ENCODE measurements around the gene PROKR1.
A peak's percentile ranks its signal among the peaks of the same experiment; 100 is the strongest.
"Not testable (repeated sequence)": the region's sequence is repeated elsewhere in the genome, so short reads cannot be mapped to it uniquely, and the experiment has no call there.

PROKR1 gene

DNA sequence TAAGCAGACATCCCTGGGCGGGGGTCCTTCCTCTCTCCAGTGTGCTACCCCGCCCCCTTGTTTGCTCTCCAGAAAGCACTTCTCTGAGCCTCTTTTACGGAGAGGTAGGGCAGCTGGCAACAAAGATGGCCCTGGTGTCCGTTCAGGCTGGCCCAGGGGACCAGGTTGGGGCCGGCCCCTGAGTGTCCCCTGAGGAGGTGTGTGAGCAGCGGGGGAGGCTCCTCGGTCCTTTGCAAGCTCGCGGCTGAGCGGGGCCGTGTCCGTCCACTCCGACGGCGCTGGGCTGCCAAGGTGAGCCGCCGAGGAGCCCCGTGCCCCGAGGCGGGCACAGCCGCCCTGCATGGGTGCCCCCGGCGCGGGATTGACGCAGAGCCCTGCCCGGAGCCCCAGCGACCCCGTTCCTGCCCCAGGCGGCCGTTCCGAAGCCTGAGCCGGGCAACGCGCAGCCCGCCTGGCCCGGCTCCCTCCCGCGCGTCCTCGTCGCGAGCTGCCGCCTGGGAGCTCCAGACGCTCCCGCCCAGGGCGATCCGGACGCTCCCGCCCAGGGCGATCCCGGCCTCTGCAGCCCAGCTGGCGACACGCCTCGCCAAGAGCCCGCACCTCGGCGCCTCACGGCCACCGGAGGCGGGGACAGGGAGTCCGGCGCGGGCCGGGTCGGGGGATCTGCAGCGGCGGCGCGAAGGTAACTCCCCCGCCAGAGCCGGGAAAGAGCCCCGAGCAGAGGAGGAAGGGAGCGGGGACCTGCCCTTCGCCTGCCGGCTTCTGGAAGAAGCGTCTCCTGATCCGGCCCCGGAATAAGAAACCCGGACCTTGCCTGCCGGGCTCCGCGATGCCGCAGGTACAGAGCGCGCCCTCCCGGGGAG, at the start of gene PROKR1:
PROKR1 (plus strand) TSS at position 569 of the 863 bp plus-strand sequence. CDS start 2,243 bp downstream, outside the sequence.
- no peak for DNase-seq

- no peak for DNase-seq
These were observed 49.3 kb upstream of the PROKR1 start for GRCh38 chr2:68594041-68594440.

DNA sequence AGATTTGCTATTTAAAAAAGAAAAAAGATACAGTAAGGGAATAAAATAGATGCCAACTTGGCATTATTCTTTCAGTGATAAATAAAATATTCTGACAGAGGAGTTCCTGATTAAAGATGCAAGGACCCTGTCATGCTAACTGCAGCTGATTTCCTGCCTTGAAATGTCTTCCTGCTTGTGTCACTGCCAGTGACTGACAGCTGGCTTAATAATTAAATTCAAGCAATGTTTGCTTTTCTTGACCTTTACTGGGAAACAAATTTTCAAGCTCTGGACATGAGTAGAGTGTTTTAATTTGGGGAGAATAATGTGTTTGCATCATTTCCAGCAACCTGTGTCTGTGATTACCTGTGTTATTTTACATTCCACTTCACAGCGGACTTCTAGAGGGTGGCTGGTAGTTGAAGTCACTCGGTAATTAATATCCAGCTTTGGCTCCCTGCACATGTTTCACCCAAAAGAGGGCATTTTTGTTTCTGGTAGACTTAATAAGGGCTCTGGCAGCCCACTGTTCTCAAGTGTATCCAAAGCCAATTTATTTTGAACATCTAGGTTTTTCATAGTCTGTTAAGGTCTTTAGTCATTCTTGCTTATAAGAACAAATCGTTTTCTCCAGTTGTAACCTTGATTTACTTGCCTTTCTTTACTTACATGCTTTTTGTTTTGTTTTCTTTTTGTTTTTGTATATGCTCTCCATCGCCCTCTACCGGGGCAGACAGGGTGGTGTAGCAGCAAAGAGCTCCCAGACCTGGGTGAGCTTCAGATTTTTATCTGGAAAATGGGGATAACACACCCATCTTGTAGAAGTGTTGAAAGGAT, 48.5 kb upstream of the PROKR1 start:
- DNase-seq: no peak

GRCh38 chr2:68595493-68595785, 47.9 kb upstream of the PROKR1 start:
- DNase-seq: not testable (repeated sequence)

- not testable (repeated sequence) for DNase-seq
These were observed 42.9 kb upstream of the PROKR1 start for GRCh38 chr2:68600495-68600894.

GRCh38 chr2:68603059-68603458, 40.3 kb upstream of the PROKR1 start:
- DNase-seq: no peak

DNA sequence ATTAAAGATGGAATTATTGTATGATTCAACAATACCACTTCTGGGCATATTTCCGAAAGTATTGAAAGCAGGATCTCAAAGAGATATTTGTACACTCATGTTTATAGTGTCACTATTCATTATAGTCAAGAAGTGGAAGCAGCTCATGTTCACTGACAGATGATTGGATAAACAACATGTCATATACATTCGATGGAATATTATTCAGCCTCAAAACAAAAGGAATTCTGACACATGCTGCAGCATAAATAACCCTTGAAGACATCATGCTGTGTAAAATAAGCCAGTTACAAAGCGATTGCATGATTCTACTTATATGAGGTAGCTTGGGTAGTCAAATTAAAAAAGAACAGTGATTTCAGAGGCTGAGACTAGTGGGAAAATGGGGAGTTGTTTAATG, 39.3 kb upstream of the PROKR1 start:
- DNase-seq: no peak

GRCh38 chr2:68605939-68606338, 37.4 kb upstream of the PROKR1 start:
- no peak for DNase-seq

- DNase-seq: no peak
These were observed 36.6 kb upstream of the PROKR1 start for GRCh38 chr2:68606759-68607158.

- no peak for DNase-seq
These were observed 35.5 kb upstream of the PROKR1 start for GRCh38 chr2:68607837-68608236.

- no peak for DNase-seq
These were observed 30.4 kb upstream of the PROKR1 start for GRCh38 chr2:68612765-68613519.

DNA sequence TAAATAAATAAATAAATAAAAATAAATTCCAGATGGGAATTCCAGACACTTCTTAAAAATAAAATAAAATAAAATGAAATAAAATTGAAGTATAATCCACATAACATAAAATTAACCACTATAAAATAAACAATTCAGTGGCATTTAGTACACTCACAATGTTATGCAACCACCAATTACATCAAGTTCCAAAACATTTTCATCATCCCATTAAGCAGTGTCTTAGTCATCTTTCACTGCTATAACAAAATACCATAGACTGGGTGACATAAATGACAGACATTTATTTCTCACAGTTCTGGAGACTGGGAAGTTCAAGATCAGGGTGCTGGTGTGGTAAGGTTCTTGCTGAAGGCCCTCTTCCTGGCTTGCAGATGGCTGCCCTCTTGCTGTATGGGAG, 22.6 kb upstream of the PROKR1 start:
- DNase-seq: no peak

DNA sequence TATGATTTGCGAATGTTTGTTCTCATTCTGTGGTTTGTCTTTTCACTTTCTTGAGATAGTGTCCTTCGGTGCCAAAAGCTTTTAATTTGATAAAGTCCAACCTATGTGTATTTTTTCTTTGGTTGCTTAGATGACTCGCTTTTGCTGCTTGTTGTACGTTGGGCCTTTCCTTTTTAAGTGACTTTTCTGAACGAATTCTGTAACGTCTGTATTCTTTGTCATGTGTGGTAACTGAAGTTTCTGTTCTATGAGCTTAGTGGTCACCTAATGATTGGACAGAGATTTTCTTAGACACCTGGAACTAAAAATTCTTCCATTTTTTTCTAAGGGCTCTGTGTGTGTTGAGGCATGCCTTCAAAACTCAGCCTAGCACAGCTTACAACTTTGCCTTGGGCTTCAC, 19.6 kb upstream of the PROKR1 start:
- no peak for DNase-seq

DNA sequence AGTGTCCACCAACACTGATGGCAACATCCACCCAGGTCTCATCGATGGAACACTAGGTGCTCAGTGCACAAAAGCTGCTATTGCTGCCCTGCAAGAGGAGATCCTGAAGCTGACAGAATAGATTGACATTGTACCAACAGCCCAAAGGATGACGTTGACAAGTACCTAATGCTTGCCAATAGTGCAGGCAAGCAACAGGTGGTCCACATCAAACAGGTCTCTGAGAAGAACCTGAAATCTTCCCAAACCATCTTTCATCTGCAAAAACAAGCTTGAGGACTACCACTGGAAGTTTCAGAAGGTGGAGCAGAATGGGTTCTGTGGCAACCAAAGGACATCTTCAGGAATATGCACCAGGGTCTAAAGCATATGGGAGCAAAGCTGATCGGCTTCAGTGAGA, 15.8 kb upstream of the PROKR1 start:
- DNase-seq: no peak

DNA sequence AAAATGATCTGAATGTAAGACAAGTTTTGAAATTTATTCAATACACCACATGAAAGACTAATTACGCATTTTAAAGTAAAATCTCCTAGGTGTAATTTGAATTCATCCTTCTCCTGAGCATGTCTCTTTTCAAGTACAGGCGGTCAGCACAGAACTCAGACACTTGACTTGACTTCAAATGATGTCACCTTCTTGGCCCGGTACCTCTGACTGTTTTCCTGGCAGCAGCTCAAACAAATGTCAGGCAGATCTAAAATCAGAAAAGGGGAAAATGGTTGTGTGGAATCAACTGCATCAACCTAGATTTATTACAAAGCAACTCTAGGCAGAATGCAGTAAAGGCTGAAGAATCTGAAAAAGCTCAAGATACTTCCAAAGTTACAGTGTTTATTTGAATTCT, 11.4 kb upstream of the PROKR1 start:
- peak; percentile 43 for DNase-seq

DNA sequence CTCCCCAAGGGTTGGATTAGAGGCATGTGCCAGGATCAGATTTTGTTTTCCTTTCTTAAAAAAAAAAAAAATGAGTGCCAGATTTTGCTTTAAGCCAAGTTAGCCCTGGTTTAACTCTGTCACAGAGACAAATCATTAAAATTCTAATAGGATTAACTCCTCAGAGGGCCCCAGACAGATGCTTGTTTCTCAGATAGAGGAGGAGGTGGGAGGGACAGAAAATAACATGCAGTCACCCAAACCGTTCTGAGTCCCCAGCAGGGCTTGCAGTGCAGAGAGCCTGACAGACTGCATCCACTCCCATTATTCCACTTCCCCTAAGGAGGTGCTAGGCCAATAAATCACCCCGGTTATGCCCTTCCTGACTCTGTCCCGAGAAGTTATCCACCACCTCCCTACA, 6.3 kb upstream of the PROKR1 start:
- no peak for DNase-seq

DNA sequence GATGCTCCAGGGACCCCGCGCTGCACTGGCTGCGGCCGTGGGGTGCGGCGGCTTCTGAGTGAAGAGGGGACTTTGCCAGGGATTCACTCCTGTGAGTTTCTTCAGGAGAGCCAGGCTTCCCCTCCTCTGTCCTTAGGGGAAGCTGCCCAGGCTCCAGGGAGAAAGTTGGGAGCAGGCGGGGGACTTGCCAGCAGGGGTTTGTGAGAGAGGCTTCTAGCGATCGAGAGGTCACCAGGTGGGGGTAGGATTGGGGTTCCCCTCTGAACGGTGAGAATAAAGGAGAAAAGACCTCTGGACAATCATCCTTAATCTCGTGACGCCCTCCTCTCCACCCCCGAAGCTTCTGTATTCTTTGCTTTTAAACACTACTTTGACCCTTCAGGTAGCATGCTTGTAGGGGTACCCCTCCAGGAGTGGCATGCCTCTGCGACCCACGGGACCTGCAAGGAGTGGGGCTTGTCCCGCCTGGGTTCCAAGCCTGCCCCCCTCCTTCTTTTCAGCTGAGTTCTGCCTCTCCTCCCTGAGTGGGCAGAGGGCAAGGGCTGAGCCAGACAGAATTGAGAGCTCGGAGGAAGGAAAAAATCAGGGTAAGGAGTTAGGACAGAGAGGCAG, 601 bp downstream of the PROKR1 start:
- no peak for DNase-seq

DNA sequence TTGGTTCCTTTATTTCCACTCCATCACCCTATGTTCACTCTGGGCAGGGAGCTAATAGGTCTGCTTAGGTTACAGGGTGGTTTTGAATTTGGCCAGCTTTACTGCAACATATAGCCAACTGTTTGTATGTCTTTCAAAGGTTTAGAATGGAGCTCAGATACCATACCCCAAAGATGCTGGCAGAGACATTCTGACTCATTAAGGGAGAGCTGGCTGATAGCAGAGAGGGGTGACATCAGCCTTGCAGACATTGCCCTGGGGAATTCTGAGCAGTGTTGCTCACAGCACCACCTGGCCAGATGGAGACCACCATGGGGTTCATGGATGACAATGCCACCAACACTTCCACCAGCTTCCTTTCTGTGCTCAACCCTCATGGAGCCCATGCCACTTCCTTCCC, 2.1 kb downstream of the PROKR1 start:
- DNase-seq: peak; percentile 47

DNA sequence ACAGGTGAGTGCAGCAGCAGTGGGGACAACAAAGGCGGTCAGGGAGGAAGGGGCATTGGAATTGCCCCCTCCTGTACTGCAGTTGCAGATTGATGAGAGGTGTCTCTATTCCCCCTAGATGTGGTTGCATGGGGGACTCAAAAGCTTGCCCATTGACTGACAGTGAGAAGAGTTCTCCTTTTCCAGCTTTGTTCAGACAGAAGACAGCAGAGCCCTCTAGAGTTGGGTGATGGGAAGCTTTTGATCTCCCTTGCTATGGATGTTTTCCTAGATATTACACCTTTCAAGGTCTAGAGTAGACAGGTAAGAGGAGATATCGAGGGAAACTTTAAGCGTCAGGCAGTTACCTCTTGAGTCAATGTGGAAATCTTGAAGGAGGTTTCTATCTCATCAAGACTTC, 2.9 kb downstream of the PROKR1 start:
- DNase-seq: peak; percentile 11

DNA sequence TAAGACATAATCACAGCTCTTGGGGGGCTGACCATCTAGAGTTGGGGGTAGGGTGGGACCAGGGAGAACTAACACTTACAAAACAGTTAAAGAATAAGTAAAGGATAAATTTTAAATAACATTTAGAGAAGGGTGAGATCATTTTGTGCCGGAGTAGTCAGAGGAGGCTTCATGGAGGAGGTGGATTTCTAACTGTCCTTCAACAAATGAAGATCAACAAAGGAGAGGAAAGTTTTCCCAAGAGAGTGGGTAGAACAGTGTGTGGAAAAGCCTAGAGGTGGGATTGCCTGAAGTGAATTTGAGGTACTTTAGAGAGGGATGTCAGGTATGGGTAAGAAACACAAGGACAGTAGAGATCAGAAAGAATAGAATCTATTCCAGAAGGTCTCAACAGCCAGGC, 7.3 kb downstream of the PROKR1 start:
- DNase-seq: no peak

DNA sequence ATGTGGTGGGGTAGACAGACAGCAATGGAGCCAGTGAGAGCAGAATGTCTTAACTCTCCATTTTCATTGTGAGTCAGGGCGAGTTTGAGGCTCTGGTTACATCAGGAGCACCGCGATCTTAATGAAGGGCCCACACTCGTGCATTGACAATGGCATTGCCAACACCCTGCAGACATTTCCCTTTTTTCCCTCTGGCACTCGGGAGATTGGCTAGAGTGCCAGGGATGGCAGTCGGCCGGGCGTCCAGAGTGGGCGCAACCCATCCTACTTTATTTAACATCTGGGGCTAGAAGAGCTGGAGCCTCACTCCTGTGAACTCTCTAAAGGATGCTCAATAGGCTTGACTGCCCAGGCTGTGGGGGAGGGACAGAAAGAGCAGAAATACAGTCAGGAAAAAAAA, 9.7 kb downstream of the PROKR1 start:
- no peak for DNase-seq

- peak; percentile 93 for DNase-seq
These were observed 10.2 kb downstream of the PROKR1 start for GRCh38 chr2:68653538-68653982.

- no peak for DNase-seq
These were observed 14.9 kb downstream of the PROKR1 start for GRCh38 chr2:68658266-68658665.

All from NCI-H226 (cell line).